Hematopoietic multipotent progenitor cell (in vitro differentiated cells): ENCODE measurements around the gene FBXW10. TPM values are rescaled to one million over a fixed set of nuclear protein-coding genes. Genes with fewer than 3 reads are reported as not detected.

Experiments
- small RNA-seq: library from RNA; depleted of rRNA; stranded (forward); fragments of <200 nt; gene quantifications from one replicate; pipeline ENCODE3, GENCODE V24; 2012
- total RNA-seq: library from RNA; depleted of rRNA; stranded (reverse); fragments of >200 nt; gene quantifications from one replicate; pipeline ENCODE4 v1.2.3, GENCODE V29; 2012

The FBXW10 gene
- total RNA-seq, 1 donor, result under 0.01 TPM

Small RNA genes lying within 50 kb of the gene (small RNA-seq; reads per million reads assigned to genes)
- gene AC026271.4, result not detected

Other genes with a start within 250 kb of the FBXW10 start
- gene TBC1D28, start 99.7 kb upstream of the FBXW10 start, total RNA-seq, result under 0.01 TPM
- 15.9 TPM for gene FOXO3B, start 61.7 kb upstream of the FBXW10 start, total RNA-seq
- gene TVP23B, start 37.1 kb downstream of the FBXW10 start, total RNA-seq, result 12.7 TPM
- 24.0 TPM for gene PRPSAP2, start 114.1 kb downstream of the FBXW10 start, total RNA-seq
- gene SLC5A10, start 208.1 kb downstream of the FBXW10 start, total RNA-seq, result 0.81 TPM